ENCODE results near the gene SF3B5.
A peak's percentile ranks its signal among the peaks of the same experiment; 100 is the strongest.
"Not testable (repeated sequence)": the region's sequence is repeated elsewhere in the genome, so short reads cannot be mapped to it uniquely, and the experiment has no call there.

The SF3B5 gene

GRCh38 chr6:144063744-144064401 lies 31.5 kb downstream of the SF3B5 start:
- peak; percentile 84 for DNase-seq (ENCODE audit: low spot score)

GRCh38 chr6:144063246-144063743 lies 32.1 kb downstream of the SF3B5 start:
- peak; percentile 11 for DNase-seq (ENCODE audit: low spot score)

- no peak for DNase-seq (ENCODE audit: low spot score)
Measured at GRCh38 chr6:144062786-144063185, 32.6 kb downstream of the SF3B5 start.

- no peak for DNase-seq (ENCODE audit: low spot score)
Measured at GRCh38 chr6:144059139-144059538, 36.2 kb downstream of the SF3B5 start.

GRCh38 chr6:144055121-144055931 lies 40.0 kb downstream of the SF3B5 start:
- no peak for DNase-seq (ENCODE audit: low spot score)

- no peak for DNase-seq (ENCODE audit: low spot score)
Measured at GRCh38 chr6:144053601-144054000, 41.8 kb downstream of the SF3B5 start.

GRCh38 chr6:144052488-144052887 lies 42.9 kb downstream of the SF3B5 start:
- no peak for DNase-seq (ENCODE audit: low spot score)

- DNase-seq (ENCODE audit: low spot score) = no peak
Measured at GRCh38 chr6:144049386-144049785, 46.0 kb downstream of the SF3B5 start.

- DNase-seq (ENCODE audit: low spot score) = no peak
Measured at GRCh38 chr6:144047688-144048087, 47.7 kb downstream of the SF3B5 start.

- DNase-seq (ENCODE audit: low spot score) = not testable (repeated sequence)
Measured at GRCh38 chr6:144046672-144047071, 48.7 kb downstream of the SF3B5 start.

GRCh38 chr6:144044989-144045388 lies 50.4 kb downstream of the SF3B5 start:
- DNase-seq (ENCODE audit: low spot score) = not testable (repeated sequence)
